PC-3 (cell line): Measurements from ENCODE around the gene SLCO1A2. TPM values are rescaled to one million over a fixed set of nuclear protein-coding genes. Genes with fewer than 3 reads are reported as not detected.
A peak's percentile ranks its signal among the peaks of the same experiment; 100 is the strongest.

Experiments used
- ATAC-seq: fragments of 200-7000 bp; cut with Tn5 transposase; 2 replicates; pipeline ENCODE4 v1.9.1; 2020; ENCODE audit warnings: mild to moderate bottlenecking, moderate library complexity
- BruUV-seq: library from RNA; stranded (reverse); fragments of 400-500 nt; replicated peaks from 2 replicates; lab custom pipeline; 2021; lab: Mats Ljungman, UMichigan
- CTCF ChIA-PET: fragments of 300-600 bp; sonication (Branson Sonifier 250); formaldehyde crosslinking; loops from one replicate; lab custom pipeline; 2022; ENCODE audit warnings: antibody characterized with exemption; lab: Charles Lee
- POLR2A ChIA-PET: fragments of 300-600 bp; sonication (Branson Sonifier 250); formaldehyde crosslinking; loops from one replicate; lab custom pipeline; 2022; ENCODE audit warnings: antibody characterized with exemption; ENCODE audit not compliant: unreplicated experiment; lab: Charles Lee
- DNase-seq: peaks from one replicate; pipeline ENCODE4 v3.0.0-alpha.2; 2015
- H2AFZ ChIP-seq: fragments of 300-600 bp; sonication (generic); 2 replicates; pipeline ENCODE4 v1.6.0; 2016; ENCODE audit warnings: antibody characterized with exemption, low read length
- H3F3A ChIP-seq: fragments of 300-600 bp; sonication (generic); one replicate; pipeline ENCODE4 v1.6.0; 2017; ENCODE audit warnings: antibody characterized with exemption, low read length, control low read depth, mild to moderate bottlenecking; ENCODE audit not compliant: unreplicated experiment
- H3K27ac ChIP-seq: fragments of 300-600 bp; sonication (generic); 2 replicates; pipeline ENCODE4 v1.5.1; 2016; ENCODE audit warnings: mild to moderate bottlenecking, low read length
- H3K27me3 ChIP-seq: fragments of 300-600 bp; sonication (generic); 2 replicates; pipeline ENCODE4 v1.6.1; 2016; ENCODE audit warnings: low read length, mixed read lengths
- H3K36me3 ChIP-seq: fragments of 300-600 bp; sonication (generic); 2 replicates; pipeline ENCODE4 v1.6.1; 2016; ENCODE audit warnings: low read depth, mixed run types, low read length, mixed read lengths
- H3K4me1 ChIP-seq: fragments of 300-600 bp; sonication (generic); 2 replicates; pipeline ENCODE4 v1.5.1; 2016; ENCODE audit warnings: low read length; ENCODE audit not compliant: insufficient read depth
- H3K4me2 ChIP-seq: fragments of 300-600 bp; sonication (generic); 2 replicates; pipeline ENCODE4 v1.6.0; 2016; ENCODE audit warnings: low read length
- H3K4me3 ChIP-seq: fragments of 300-600 bp; sonication (generic); 2 replicates; pipeline ENCODE4 v1.5.1; 2016; ENCODE audit warnings: mild to moderate bottlenecking, low read length, mixed read lengths
- H3K79me2 ChIP-seq: fragments of 300-600 bp; sonication (generic); 2 replicates; pipeline ENCODE4 v1.6.1; 2017; ENCODE audit warnings: low read length, mixed read lengths
- H3K9ac ChIP-seq: fragments of 300-600 bp; sonication (generic); 2 replicates; pipeline ENCODE4 v1.6.0; 2016; ENCODE audit warnings: mild to moderate bottlenecking, low read length
- H3K9me2 ChIP-seq: fragments of 300-600 bp; sonication (generic); replicated peaks from 2 replicates; pipeline ENCODE4 v1.6.1; 2016; ENCODE audit warnings: mixed run types, low read length, mixed read lengths
- H3K9me3 ChIP-seq: fragments of 300-600 bp; sonication (generic); 2 replicates; pipeline ENCODE4 v1.6.1; 2016; ENCODE audit warnings: low read length, mixed read lengths
- H4K20me1 ChIP-seq: fragments of 300-600 bp; sonication (generic); 2 replicates; pipeline ENCODE4 v1.6.1; 2016; ENCODE audit warnings: low read length, mixed read lengths
- EZH2 ChIP-seq: fragments of 300-600 bp; sonication (generic); IDR thresholded peaks from one replicate; pipeline ENCODE4 v1.6.1; 2017; ENCODE audit warnings: antibody characterized with exemption, mild to moderate bottlenecking, low read length; ENCODE audit not compliant: unreplicated experiment
- EZH2phosphoT487 ChIP-seq: fragments of 300-600 bp; sonication (generic); IDR thresholded peaks from 2 replicates; pipeline ENCODE4 v1.6.1; 2018; ENCODE audit warnings: mild to moderate bottlenecking, antibody characterized with exemption, low read length, borderline replicate concordance
- intact Hi-C: fragments of 100-400 bp; cut with micrococcal nuclease; formaldehyde crosslinking; loops from 2 replicates; pipeline ENCODE4 v1.9.0; 2023
- total RNA-seq: library from RNA; depleted of rRNA; stranded (reverse); fragments of >200 nt; gene quantifications from 2 replicates; pipeline ENCODE4 v1.2.3, GENCODE V29; 2014
- TF ChIP-seq, protein P1 (sequence below): fragments of 300-600 bp; sonication (generic); conservative IDR thresholded peaks from 2 replicates; pipeline ENCODE4 v1.5.1; 2017; ENCODE audit warnings: antibody characterized with exemption, low read depth, mild to moderate bottlenecking, low read length

The SLCO1A2 gene
- total RNA-seq, 1 experiment from 2014 or later, result not detected

DNA sequence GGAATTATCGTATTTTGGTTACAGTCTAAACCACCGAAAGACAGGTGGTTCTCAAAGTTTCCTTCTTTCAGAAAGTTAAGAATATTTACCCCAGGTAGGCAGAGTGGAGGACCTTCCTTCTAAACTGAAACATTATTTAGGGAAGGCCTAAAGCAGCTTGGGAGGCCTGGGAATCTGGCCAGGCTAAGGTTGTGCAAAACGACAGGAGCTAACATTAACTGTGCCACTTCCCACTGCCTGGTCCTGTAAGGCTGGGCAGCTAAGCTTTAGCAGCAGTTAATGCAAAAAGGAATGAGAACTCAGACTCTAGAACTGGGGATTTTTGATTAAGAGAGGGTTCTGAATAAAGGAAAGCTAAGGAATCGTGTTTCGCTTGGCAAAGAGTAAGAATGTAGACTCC is 82.6 kb downstream of the SLCO1A2 start:
- Histone ChIP-seq H3K4me3 (no peak overlapping the region), H3K27ac (no peak overlapping the region), H3K4me2 (no peak overlapping the region), H4K20me1 (no peaks in the 10 kb centered on the region), H2AFZ (no peak overlapping the region), H3K36me3 (no peaks in the 10 kb centered on the region), H3K4me1 (no peaks in the 10 kb centered on the region), H3F3A (no peaks in the 10 kb centered on the region), H3K79me2 (no peaks in the 10 kb centered on the region), H3K9me2 (no peaks in the 10 kb centered on the region), H3K27me3 (no peaks in the 10 kb centered on the region), H3K9me3 (no peaks in the 10 kb centered on the region), H3K9ac (no peak overlapping the region)
- ATAC-seq (no peak), DNase-seq (no peak)
- TF ChIP-seq EZH2phosphoT487, result no peak
- TF ChIP-seq, protein P1, sequence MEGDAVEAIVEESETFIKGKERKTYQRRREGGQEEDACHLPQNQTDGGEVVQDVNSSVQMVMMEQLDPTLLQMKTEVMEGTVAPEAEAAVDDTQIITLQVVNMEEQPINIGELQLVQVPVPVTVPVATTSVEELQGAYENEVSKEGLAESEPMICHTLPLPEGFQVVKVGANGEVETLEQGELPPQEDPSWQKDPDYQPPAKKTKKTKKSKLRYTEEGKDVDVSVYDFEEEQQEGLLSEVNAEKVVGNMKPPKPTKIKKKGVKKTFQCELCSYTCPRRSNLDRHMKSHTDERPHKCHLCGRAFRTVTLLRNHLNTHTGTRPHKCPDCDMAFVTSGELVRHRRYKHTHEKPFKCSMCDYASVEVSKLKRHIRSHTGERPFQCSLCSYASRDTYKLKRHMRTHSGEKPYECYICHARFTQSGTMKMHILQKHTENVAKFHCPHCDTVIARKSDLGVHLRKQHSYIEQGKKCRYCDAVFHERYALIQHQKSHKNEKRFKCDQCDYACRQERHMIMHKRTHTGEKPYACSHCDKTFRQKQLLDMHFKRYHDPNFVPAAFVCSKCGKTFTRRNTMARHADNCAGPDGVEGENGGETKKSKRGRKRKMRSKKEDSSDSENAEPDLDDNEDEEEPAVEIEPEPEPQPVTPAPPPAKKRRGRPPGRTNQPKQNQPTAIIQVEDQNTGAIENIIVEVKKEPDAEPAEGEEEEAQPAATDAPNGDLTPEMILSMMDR, result no peak
- CTCF ChIA-PET, result no interaction called here
- POLR2A ChIA-PET, result no interaction called here
- BruUV-seq, result no TSS peak
- intact Hi-C loops, result loop anchor here (10.0 kb wide), 1 partner anchor 213 kb away; no protein-coding TSS in a partner anchor

DNA sequence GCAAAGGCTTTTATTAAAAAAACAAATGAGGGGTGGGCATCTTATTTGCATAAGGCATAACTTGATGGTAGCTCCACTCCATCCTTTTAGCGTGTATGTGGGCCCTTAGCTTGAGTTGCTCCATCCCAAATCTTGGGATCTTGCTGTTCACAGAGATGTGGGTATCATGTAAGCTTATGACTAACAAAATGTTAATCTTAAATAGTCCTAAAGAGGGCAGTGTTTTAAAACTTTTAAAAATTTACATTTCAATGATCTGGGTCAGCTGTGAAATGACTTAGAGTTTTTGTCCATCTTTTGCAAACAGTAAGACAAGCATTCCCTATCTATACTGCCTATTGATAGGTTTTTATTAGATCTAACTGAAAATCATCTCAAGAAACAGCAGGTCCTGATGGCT is 86.0 kb downstream of the SLCO1A2 start:
- Histone ChIP-seq H3K9ac (no peak overlapping the region), H4K20me1 (no peaks in the 10 kb centered on the region), H3K36me3 (no peaks in the 10 kb centered on the region), H3K27me3 (no peaks in the 10 kb centered on the region), H2AFZ (no peak overlapping the region), H3K9me3 (no peaks in the 10 kb centered on the region), H3K27ac (no peak overlapping the region), H3F3A (no peaks in the 10 kb centered on the region), H3K4me2 (no peak overlapping the region), H3K4me1 (no peaks in the 10 kb centered on the region), H3K9me2 (no peaks in the 10 kb centered on the region), H3K4me3 (no peak overlapping the region), H3K79me2 (no peaks in the 10 kb centered on the region)
- BruUV-seq, result no TSS peak
- no peak for TF ChIP-seq EZH2
- TF ChIP-seq EZH2phosphoT487, result no peak
- TF ChIP-seq, protein P1, result peak; percentile 49; the same call in 1 of the 2 replicates
- CTCF ChIA-PET, result no interaction called here
- DNase-seq (peak; percentile 39), ATAC-seq (0 out of 2 replicates have a peak, but pooled peaks have one; percentile 38)
- intact Hi-C loops, result no loop called here
- POLR2A ChIA-PET, result no interaction called here

DNA sequence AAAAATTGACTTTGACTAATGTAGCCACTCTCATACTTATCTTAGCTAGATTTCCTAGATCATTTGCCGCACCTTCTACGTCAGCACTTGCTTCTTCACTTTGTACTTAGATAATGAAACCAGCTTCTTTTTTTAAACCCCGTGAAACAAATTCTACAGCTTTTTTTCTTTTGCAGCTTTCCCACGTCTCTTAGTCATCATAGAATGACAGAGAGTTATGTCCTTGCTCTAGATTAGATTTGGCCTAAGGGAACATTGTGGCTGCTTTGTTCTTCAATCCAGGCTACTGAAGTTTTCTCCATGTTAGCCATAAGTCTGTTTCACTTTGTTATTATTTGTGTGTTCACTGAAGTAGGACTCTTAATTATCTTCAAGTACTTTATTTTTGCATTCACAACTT is 94.9 kb downstream of the SLCO1A2 start:
- Histone ChIP-seq H3K27ac (no peak overlapping the region), H3K9me2 (no peaks in the 10 kb centered on the region), H3K36me3 (no peaks in the 10 kb centered on the region), H3K4me3 (no peak overlapping the region), H3F3A (no peaks in the 10 kb centered on the region), H3K79me2 (no peaks in the 10 kb centered on the region), H3K9me3 (no peaks in the 10 kb centered on the region), H3K4me2 (no peak overlapping the region), H4K20me1 (no peaks in the 10 kb centered on the region), H3K4me1 (no peaks in the 10 kb centered on the region), H3K9ac (no peak overlapping the region), H3K27me3 (no peaks in the 10 kb centered on the region), H2AFZ (no peak overlapping the region)
- intact Hi-C loops, result no loop called here
- BruUV-seq, result no TSS peak
- TF ChIP-seq, protein P1, result no peak
- no peak for TF ChIP-seq EZH2phosphoT487
- TF ChIP-seq EZH2, result no peak
- no peak for ATAC-seq
- CTCF ChIA-PET, result no interaction called here
- POLR2A ChIA-PET, result no interaction called here
- DNase-seq, result no peak
